HepG2 (cell line): ENCODE data around the gene SLC1A4. TPM values are rescaled to one million over a fixed set of nuclear protein-coding genes. Genes with fewer than 3 reads are reported as not detected.

Experiments
- CERS6 ChIP-seq: sonication (generic); formaldehyde crosslinking; IDR thresholded peaks from 2 replicates; pipeline ENCODE4 v1.5.0; 2020; ENCODE audit warnings: missing genetic modification reagents
- DR1 ChIP-seq: sonication (generic); formaldehyde crosslinking; IDR thresholded peaks from 2 replicates; pipeline ENCODE4 v1.8.0; 2021; ENCODE audit warnings: mild to moderate bottlenecking, missing genetic modification reagents, inconsistent platforms
- ERF ChIP-seq: IDR thresholded peaks from 2 replicates; pipeline ENCODE4 v1.6.1; 2018; ENCODE audit warnings: missing biosample characterization, missing genetic modification reagents
- FLYWCH1 ChIP-seq: sonication (generic); formaldehyde crosslinking; IDR thresholded peaks from 2 replicates; pipeline ENCODE4 v1.8.1; 2023; ENCODE audit warnings: mild to moderate bottlenecking, missing genetic modification reagents
- IRF2 ChIP-seq: IDR thresholded peaks from 2 replicates; pipeline ENCODE4 v1.6.1; 2018; ENCODE audit warnings: missing genetic modification reagents, missing compliant biosample characterization
- KAT7 ChIP-seq: IDR thresholded peaks from 2 replicates; pipeline ENCODE4 v1.6.1; 2018; ENCODE audit warnings: borderline replicate concordance, missing compliant biosample characterization
- NFYB ChIP-seq: sonication (generic); formaldehyde crosslinking; IDR thresholded peaks from 2 replicates; pipeline ENCODE4 v1.4.0; 2020; ENCODE audit warnings: missing genetic modification reagents
- PHF21A ChIP-seq: sonication (generic); formaldehyde crosslinking; IDR thresholded peaks from 2 replicates; pipeline ENCODE4 v1.5.0; 2020; ENCODE audit warnings: mild to moderate bottlenecking, missing genetic modification reagents
- PHF8 ChIP-seq: sonication (generic); formaldehyde crosslinking; IDR thresholded peaks from 2 replicates; pipeline ENCODE4 v1.5.0; 2020; ENCODE audit warnings: missing genetic modification reagents
- TBL1XR1 ChIP-seq: fragments of 150-350 bp; IDR thresholded peaks from 2 replicates; pipeline ENCODE4 v1.6.1; 2014; ENCODE audit warnings: borderline replicate concordance, low read length; ENCODE audit not compliant: partially characterized antibody
- TOPORS ChIP-seq: sonication (generic); formaldehyde crosslinking; IDR thresholded peaks from 2 replicates; pipeline ENCODE4 v1.8.0; 2023; ENCODE audit warnings: mild to moderate bottlenecking, missing genetic modification reagents
- ZBTB1 ChIP-seq: sonication (generic); formaldehyde crosslinking; IDR thresholded peaks from 2 replicates; pipeline ENCODE4 v1.4.0; 2020; ENCODE audit warnings: missing genetic modification reagents, borderline replicate concordance
- ZNF12 ChIP-seq: sonication (generic); formaldehyde crosslinking; IDR thresholded peaks from 2 replicates; pipeline ENCODE4 v1.5.0; 2020; ENCODE audit warnings: missing genetic modification reagents
- ZNF136 ChIP-seq: sonication (generic); formaldehyde crosslinking; IDR thresholded peaks from 2 replicates; pipeline ENCODE4 v1.8.1; 2022; ENCODE audit warnings: low read depth, mild to moderate bottlenecking, moderate library complexity, missing genetic modification reagents
- ZNF234 ChIP-seq: sonication (generic); formaldehyde crosslinking; conservative IDR thresholded peaks from 2 replicates; pipeline ENCODE4 v1.5.1; 2020; ENCODE audit warnings: mild to moderate bottlenecking, missing genetic modification reagents
- ZNF282 ChIP-seq: fragments of 450-650 bp; IDR thresholded peaks from 2 replicates; pipeline ENCODE4 v1.6.1; 2018; ENCODE audit not compliant: partially characterized antibody
- ZNF3 ChIP-seq: IDR thresholded peaks from 2 replicates; pipeline ENCODE4 v1.7.0; 2017; ENCODE audit warnings: inconsistent platforms
- ZNF530 ChIP-seq: sonication (generic); formaldehyde crosslinking; IDR thresholded peaks from 2 replicates; pipeline ENCODE4 v1.5.0; 2020; ENCODE audit warnings: low read depth, mild to moderate bottlenecking, missing genetic modification reagents
- ZNF547 ChIP-seq: sonication (generic); formaldehyde crosslinking; IDR thresholded peaks from 2 replicates; pipeline ENCODE4 v1.5.1; 2020; ENCODE audit warnings: mild to moderate bottlenecking, missing genetic modification reagents
- ZNF549 ChIP-seq: sonication (generic); formaldehyde crosslinking; IDR thresholded peaks from 2 replicates; pipeline ENCODE4 v1.5.0; 2020; ENCODE audit warnings: missing genetic modification reagents
- ZNF557 ChIP-seq: sonication (generic); formaldehyde crosslinking; IDR thresholded peaks from 2 replicates; pipeline ENCODE4 v1.4.0; 2020; ENCODE audit warnings: missing genetic modification reagents
- ZNF563 ChIP-seq: sonication (generic); formaldehyde crosslinking; IDR thresholded peaks from 2 replicates; pipeline ENCODE4 v1.8.0; 2022; ENCODE audit warnings: mild to moderate bottlenecking, moderate library complexity, missing genetic modification reagents
- ZNF652 ChIP-seq: IDR thresholded peaks from 2 replicates; pipeline ENCODE4 v1.6.1; 2016; ENCODE audit warnings: low read depth, borderline replicate concordance
- ZNF746 ChIP-seq: sonication (generic); formaldehyde crosslinking; IDR thresholded peaks from 2 replicates; pipeline ENCODE4 v1.8.0; 2022; ENCODE audit warnings: mild to moderate bottlenecking, missing genetic modification reagents
- ZNF839 ChIP-seq: sonication (generic); formaldehyde crosslinking; IDR thresholded peaks from 2 replicates; pipeline ENCODE4 v1.4.0; 2020; ENCODE audit warnings: missing genetic modification reagents, mild to moderate bottlenecking, borderline replicate concordance
- polyA plus RNA-seq, 8 experiments: library from polyadenylated mRNA; depleted of rRNA in 3 of 8; stranded (reverse) in 7 of 8; unstranded in 1 of 8; fragments of >200 nt; fragmentation: Illumina TruSeq in 4 of 8; extraction: Trizol in 4 of 8; gene quantifications; 2 replicates each; pipeline versions ENCODE4 v1.2.1 to v1.2.3, GENCODE V29; 2011 to 2016; ENCODE audit warnings: low read depth in 4 of 8, missing spikeins in 1 of 8, mixed read lengths in 1 of 8; ENCODE audit not compliant: insufficient read depth in 1 of 8
- total RNA-seq, 5 experiments: library from RNA; depleted of rRNA; stranded (reverse); fragments of >200 nt; fragmentation: Illumina TruSeq; extraction: Trizol; gene quantifications; 2 replicates each; pipeline ENCODE4 v1.2.3, GENCODE V29; 2016; ENCODE audit warnings: low read depth in 1 of 5
- TF ChIP-seq, protein P1 (sequence below): sonication (generic); formaldehyde crosslinking; IDR thresholded peaks from 2 replicates; pipeline ENCODE4 v1.4.0; 2020; ENCODE audit warnings: missing genetic modification reagents, borderline replicate concordance
- TF ChIP-seq, protein P2 (sequence below): sonication (generic); formaldehyde crosslinking; IDR thresholded peaks from 2 replicates; pipeline ENCODE4 v1.5.0; 2020; ENCODE audit warnings: missing genetic modification reagents

The SLC1A4 gene
- total and polyA plus RNA-seq, 2 of the 13 experiments (the other 11 are each of a cell fraction or from before 2014, with no cell fraction given), result 21.0 to 39.6 TPM

DNA sequence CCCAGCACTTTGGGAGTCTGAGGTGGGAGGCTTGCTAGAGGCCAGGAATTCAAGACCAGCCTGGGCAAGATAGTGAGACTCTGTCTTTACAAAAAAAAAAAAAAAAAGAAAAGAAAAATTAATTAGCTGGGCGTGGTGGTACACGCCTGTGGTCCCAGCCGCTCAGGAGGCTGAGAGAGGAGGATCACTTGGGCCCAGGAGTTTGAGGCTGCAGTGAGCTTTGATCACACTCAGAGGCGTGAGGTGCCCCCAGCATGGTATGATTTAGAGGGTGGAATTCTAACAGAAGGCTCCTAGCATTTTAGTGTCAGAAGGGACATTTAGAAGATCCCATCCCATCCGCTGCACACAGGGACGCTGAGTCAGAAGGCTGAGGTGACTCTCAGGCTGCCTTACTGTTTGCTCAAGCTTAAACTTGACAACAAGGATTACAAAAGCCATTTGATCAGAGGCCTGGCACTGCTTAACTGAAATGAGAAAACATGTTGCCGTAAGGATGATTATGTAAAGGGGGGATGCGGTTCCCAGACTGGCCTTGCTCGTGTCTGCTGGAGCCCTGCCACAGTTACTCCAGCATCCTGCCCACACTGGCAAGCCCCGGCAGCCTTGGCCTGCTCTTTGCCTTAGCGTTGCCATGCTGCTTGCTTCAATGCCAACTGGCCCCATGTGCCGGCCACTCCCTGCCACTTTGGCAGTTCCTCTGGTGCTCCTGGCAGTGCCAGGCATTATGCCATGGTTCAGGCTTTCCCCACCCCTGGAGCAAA lies 45.6 kb upstream of the SLC1A4 start (continued):
- TF ChIP-seq, protein P1, sequence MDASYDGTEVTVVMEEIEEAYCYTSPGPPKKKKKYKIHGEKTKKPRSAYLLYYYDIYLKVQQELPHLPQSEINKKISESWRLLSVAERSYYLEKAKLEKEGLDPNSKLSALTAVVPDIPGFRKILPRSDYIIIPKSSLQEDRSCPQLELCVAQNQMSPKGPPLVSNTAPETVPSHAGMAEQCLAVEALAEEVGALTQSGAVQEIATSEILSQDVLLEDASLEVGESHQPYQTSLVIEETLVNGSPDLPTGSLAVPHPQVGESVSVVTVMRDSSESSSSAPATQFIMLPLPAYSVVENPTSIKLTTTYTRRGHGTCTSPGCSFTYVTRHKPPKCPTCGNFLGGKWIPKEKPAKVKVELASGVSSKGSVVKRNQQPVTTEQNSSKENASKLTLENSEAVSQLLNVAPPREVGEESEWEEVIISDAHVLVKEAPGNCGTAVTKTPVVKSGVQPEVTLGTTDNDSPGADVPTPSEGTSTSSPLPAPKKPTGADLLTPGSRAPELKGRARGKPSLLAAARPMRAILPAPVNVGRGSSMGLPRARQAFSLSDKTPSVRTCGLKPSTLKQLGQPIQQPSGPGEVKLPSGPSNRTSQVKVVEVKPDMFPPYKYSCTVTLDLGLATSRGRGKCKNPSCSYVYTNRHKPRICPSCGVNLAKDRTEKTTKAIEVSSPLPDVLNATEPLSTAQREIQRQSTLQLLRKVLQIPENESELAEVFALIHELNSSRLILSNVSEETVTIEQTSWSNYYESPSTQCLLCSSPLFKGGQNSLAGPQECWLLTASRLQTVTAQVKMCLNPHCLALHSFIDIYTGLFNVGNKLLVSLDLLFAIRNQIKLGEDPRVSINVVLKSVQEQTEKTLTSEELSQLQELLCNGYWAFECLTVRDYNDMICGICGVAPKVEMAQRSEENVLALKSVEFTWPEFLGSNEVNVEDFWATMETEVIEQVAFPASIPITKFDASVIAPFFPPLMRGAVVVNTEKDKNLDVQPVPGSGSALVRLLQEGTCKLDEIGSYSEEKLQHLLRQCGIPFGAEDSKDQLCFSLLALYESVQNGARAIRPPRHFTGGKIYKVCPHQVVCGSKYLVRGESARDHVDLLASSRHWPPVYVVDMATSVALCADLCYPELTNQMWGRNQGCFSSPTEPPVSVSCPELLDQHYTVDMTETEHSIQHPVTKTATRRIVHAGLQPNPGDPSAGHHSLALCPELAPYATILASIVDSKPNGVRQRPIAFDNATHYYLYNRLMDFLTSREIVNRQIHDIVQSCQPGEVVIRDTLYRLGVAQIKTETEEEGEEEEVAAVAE (CRISPR knock-in tag), result peak; percentile 32; the same call in 1 of the 2 replicates
- TF ChIP-seq TOPORS (CRISPR knock-in tag) (no peak), ZBTB1 (CRISPR knock-in tag) (no peak), TBL1XR1 (peak; percentile 94), ZNF547 (CRISPR knock-in tag) (0 out of 2 replicates have a peak, but pooled peaks have one; percentile 19), ZNF557 (CRISPR knock-in tag) (no peak), ZNF549 (CRISPR knock-in tag) (no peak), ZNF530 (CRISPR knock-in tag) (no peak), PHF8 (CRISPR knock-in tag) (no peak), KAT7 (CRISPR knock-in tag) (no peak), ZNF652 (CRISPR knock-in tag) (no peak), CERS6 (CRISPR knock-in tag) (no peak), ZNF282 (no peak), DR1 (CRISPR knock-in tag) (no peak), ZNF3 (CRISPR knock-in tag) (no peak), FLYWCH1 (CRISPR knock-in tag) (no peak), ZNF839 (CRISPR knock-in tag) (no peak), ZNF136 (CRISPR knock-in tag) (no peak), PHF21A (CRISPR knock-in tag) (no peak), ERF (peak; percentile 57; the same call in 1 of the 2 replicates), IRF2 (CRISPR knock-in tag) (peak; percentile 79; the same call in 1 of the 2 replicates), NFYB (CRISPR knock-in tag) (no peak), ZNF12 (CRISPR knock-in tag) (peak; percentile 81; the same call in 1 of the 2 replicates), ZNF746 (CRISPR knock-in tag) (no peak), ZNF563 (CRISPR knock-in tag) (no peak), ZNF234 (CRISPR knock-in tag) (no peak)
- TF ChIP-seq, protein P2, sequence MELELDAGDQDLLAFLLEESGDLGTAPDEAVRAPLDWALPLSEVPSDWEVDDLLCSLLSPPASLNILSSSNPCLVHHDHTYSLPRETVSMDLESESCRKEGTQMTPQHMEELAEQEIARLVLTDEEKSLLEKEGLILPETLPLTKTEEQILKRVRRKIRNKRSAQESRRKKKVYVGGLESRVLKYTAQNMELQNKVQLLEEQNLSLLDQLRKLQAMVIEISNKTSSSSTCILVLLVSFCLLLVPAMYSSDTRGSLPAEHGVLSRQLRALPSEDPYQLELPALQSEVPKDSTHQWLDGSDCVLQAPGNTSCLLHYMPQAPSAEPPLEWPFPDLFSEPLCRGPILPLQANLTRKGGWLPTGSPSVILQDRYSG (CRISPR knock-in tag), result no peak
